ENCODE measurements around the gene ARL6IP5. TPM values are rescaled to one million over a fixed set of nuclear protein-coding genes. Genes with fewer than 3 reads are reported as not detected.
A peak's percentile ranks its signal among the peaks of the same experiment; 100 is the strongest.

The ARL6IP5 gene
- total RNA-seq, 1 experiment from 2014 or later, result 30.0 TPM

MicroRNAs encoded within 50 kb of the gene (microRNA counts, 767-probe panel; counts per million panel counts)
- not detected for microRNA hsa-miR-3136-5p

Small RNA genes within 50 kb of the gene (microRNA-seq; reads per million reads assigned to microRNA genes)
- 4.4 reads per million, percentile 6 among the genes with 10 or more reads in this experiment for gene MIR3136 (ENCODE audit: borderline number of aligned reads)

Other genes with a start within 250 kb of the ARL6IP5 start
- gene TAFA4, start 152.4 kb upstream of the ARL6IP5 start, total RNA-seq (2021; ENCODE audit: unreplicated experiment), result not detected
- 20.1 TPM for gene EOGT, start 71.3 kb upstream of the ARL6IP5 start, total RNA-seq (2021; ENCODE audit: unreplicated experiment)
- 27.3 TPM for gene TMF1, start 32.6 kb upstream of the ARL6IP5 start, total RNA-seq (2021; ENCODE audit: unreplicated experiment)
- 45.6 TPM for gene UBA3, start 4.6 kb upstream of the ARL6IP5 start, total RNA-seq (2021; ENCODE audit: unreplicated experiment)
- gene LMOD3, start 37.7 kb downstream of the ARL6IP5 start, total RNA-seq (2021; ENCODE audit: unreplicated experiment), result not detected

All from HCT116 (cell line).